H1 (cell line): ENCODE data around the gene SYTL2. TPM values are rescaled to one million over a fixed set of nuclear protein-coding genes. Genes with fewer than 3 reads are reported as not detected.

ENCODE experiments used
- CTCF ChIA-PET: fragments of 300-600 bp; sonication (Branson Sonifier 250); formaldehyde crosslinking; loops from one replicate; lab custom pipeline; 2021; ENCODE audit not compliant: partially characterized antibody; lab: Charles Lee
- POLR2A ChIA-PET: fragments of 300-600 bp; sonication (Branson Sonifier 250); formaldehyde crosslinking; loops from one replicate; lab custom pipeline; 2021; ENCODE audit warnings: inconsistent platforms; ENCODE audit not compliant: partially characterized antibody; lab: Charles Lee
- DNase-seq, 2 experiments: peaks; one replicate each; pipeline versions ENCODE4 v3.0.0 to v3.0.0-alpha.2; 2010 to 2022; ENCODE audit warnings: low spot score in 2 of 2, low read depth in 1 of 2, mixed read lengths in 1 of 2
- FAIRE-seq: peaks from 2 replicates; lab custom pipeline; 2011; peaks lifted over from hg19 to GRCh38; lab: Jason Lieb, UNC
- H2AFZ ChIP-seq: 2 replicates; pipeline ENCODE4 v1.8.1; 2012; ENCODE audit warnings: low read length, inconsistent platforms
- H2AK5ac ChIP-seq: 2 replicates; pipeline ENCODE4 v1.6.1; 2013; ENCODE audit warnings: low read depth, low read length
- H2BK120ac ChIP-seq: replicated peaks from 2 replicates; pipeline ENCODE3; 2013; ENCODE audit warnings: low read depth, low read length, inconsistent platforms
- H2BK12ac ChIP-seq: 2 replicates; pipeline ENCODE4 v1.6.1; 2013; ENCODE audit warnings: low read depth, low read length
- H2BK15ac ChIP-seq: 2 replicates; pipeline ENCODE4 v1.6.1; 2013; ENCODE audit warnings: low read length
- H2BK20ac ChIP-seq: 2 replicates; pipeline ENCODE4 v1.6.1; 2013; ENCODE audit warnings: low read length
- H2BK5ac ChIP-seq: 2 replicates; pipeline ENCODE4 v1.6.1; 2013; ENCODE audit warnings: low read depth, low read length
- H3K14ac ChIP-seq: 2 replicates; pipeline ENCODE4 v1.6.1; 2013; ENCODE audit warnings: inconsistent platforms; ENCODE audit not compliant: insufficient read length
- H3K18ac ChIP-seq: 2 replicates; pipeline ENCODE4 v1.6.1; 2013; ENCODE audit warnings: low read length; ENCODE audit errors: extremely low read depth
- H3K23ac ChIP-seq: 2 replicates; pipeline ENCODE4 v1.6.1; 2013; ENCODE audit warnings: inconsistent platforms; ENCODE audit not compliant: insufficient read length
- H3K23me2 ChIP-seq: 2 replicates; pipeline ENCODE4 v1.6.1; 2013; ENCODE audit warnings: low read depth, low read length
- H3K27ac ChIP-seq: 2 replicates; pipeline ENCODE4 v1.6.1; 2011; ENCODE audit warnings: low read depth, low read length, inconsistent platforms
- H3K27me3 ChIP-seq, 4 experiments: replicated peaks in 1 of 4; 1 replicate in 1 of 4; 2 replicates in 3 of 4; pipeline versions ENCODE4 v1.6.1 to v1.8.1; 2011 to 2013; ENCODE audit warnings: low read length in 3 of 4, mild to moderate bottlenecking in 3 of 4, inconsistent platforms in 2 of 4, mixed read lengths in 2 of 4, moderate library complexity in 1 of 4; ENCODE audit not compliant: control insufficient read depth in 3 of 4, insufficient read depth in 3 of 4; ENCODE audit errors: extremely low read depth in 1 of 4
- H3K36me3 ChIP-seq, 4 experiments: 2 replicates each; pipeline versions ENCODE4 v1.6.1 to v1.8.1; 2011 to 2013; ENCODE audit warnings: mild to moderate bottlenecking in 4 of 4, low read length in 3 of 4, moderate library complexity in 2 of 4, control low read depth in 1 of 4, inconsistent platforms in 1 of 4; ENCODE audit not compliant: insufficient read depth in 4 of 4, control insufficient read depth in 2 of 4
- H3K4ac ChIP-seq: replicated peaks from 2 replicates; pipeline ENCODE3; 2013; ENCODE audit warnings: low read length, low read depth, mixed read lengths, inconsistent platforms; ENCODE audit not compliant: insufficient read length
- H3K4me1 ChIP-seq, 4 experiments: replicated peaks in 1 of 4; 1 replicate in 1 of 4; 2 replicates in 3 of 4; pipeline versions ENCODE4 v1.6.1 to v1.8.1; 2011 to 2013; ENCODE audit warnings: low read length in 3 of 4, inconsistent platforms in 2 of 4, mixed read lengths in 1 of 4; ENCODE audit not compliant: insufficient read depth in 4 of 4, control insufficient read depth in 3 of 4
- H3K4me2 ChIP-seq, 2 experiments: 2 replicates each; pipeline versions ENCODE4 v1.6.1 to v1.8.1; 2011 to 2013; ENCODE audit warnings: low read depth in 2 of 2, low read length in 2 of 2, control low read depth in 1 of 2, inconsistent platforms in 1 of 2, mild to moderate bottlenecking in 1 of 2; ENCODE audit not compliant: insufficient read depth in 1 of 2
- H3K4me3 ChIP-seq, 4 experiments: fragments of 200-600, 300-600 bp in 1 of 4; sonication (generic), shearing (Covaris generic), sonication (Bioruptor Twin) in 1 of 4; 2 replicates each; pipeline versions ENCODE4 v1.5.1 to v1.8.1; 2011 to 2016; ENCODE audit warnings: low read length in 4 of 4, low read depth in 3 of 4, control low read depth in 2 of 4, inconsistent platforms in 2 of 4, mild to moderate bottlenecking in 2 of 4, mixed read lengths in 1 of 4, moderate library complexity in 1 of 4; ENCODE audit not compliant: insufficient read depth in 2 of 4; ENCODE audit errors: extremely low read depth in 1 of 4
- H3K56ac ChIP-seq: replicated peaks from 2 replicates; pipeline ENCODE3; 2013; ENCODE audit warnings: low read depth, mild to moderate bottlenecking, mixed read lengths, low read length, inconsistent platforms; ENCODE audit not compliant: insufficient read length
- H3K79me1 ChIP-seq: 2 replicates; pipeline ENCODE4 v1.6.1; 2013; ENCODE audit warnings: low read depth, low read length, control low read depth
- H3K79me2 ChIP-seq, 2 experiments: 2 replicates each; pipeline versions ENCODE4 v1.6.1 to v1.8.1; 2012 to 2013; ENCODE audit warnings: low read length in 2 of 2, mild to moderate bottlenecking in 2 of 2, inconsistent platforms in 1 of 2; ENCODE audit not compliant: insufficient read depth in 2 of 2, control insufficient read depth in 1 of 2
- H3K9ac ChIP-seq, 4 experiments: replicated peaks in 1 of 4; 1 replicate in 1 of 4; 2 replicates in 3 of 4; pipeline versions ENCODE4 v1.6.1 to v1.8.1; 2011 to 2013; ENCODE audit warnings: low read depth in 3 of 4, low read length in 3 of 4, control low read depth in 2 of 4, mild to moderate bottlenecking in 2 of 4, moderate library complexity in 2 of 4, inconsistent platforms in 1 of 4; ENCODE audit errors: extremely low read depth in 1 of 4
- H3K9me3 ChIP-seq, 2 experiments: 2 replicates each; pipeline versions ENCODE4 v1.6.1 to v1.8.1; 2012 to 2013; ENCODE audit warnings: mild to moderate bottlenecking in 2 of 2, moderate library complexity in 2 of 2, control low read depth in 1 of 2, inconsistent platforms in 1 of 2, low read depth in 1 of 2, low read length in 1 of 2, mixed read lengths in 1 of 2; ENCODE audit not compliant: insufficient read depth in 2 of 2
- H4K20me1 ChIP-seq, 2 experiments: replicated peaks in 1 of 2; 2 replicates each; pipeline versions ENCODE3 to v1.8.1; 2011 to 2013; ENCODE audit warnings: inconsistent platforms in 2 of 2, low read length in 2 of 2, mild to moderate bottlenecking in 1 of 2; ENCODE audit not compliant: insufficient read depth in 2 of 2, control insufficient read depth in 1 of 2
- H4K5ac ChIP-seq: 2 replicates; pipeline ENCODE4 v1.6.1; 2013; ENCODE audit warnings: low read length, low read depth, mixed read lengths, inconsistent platforms; ENCODE audit not compliant: insufficient read length
- H4K8ac ChIP-seq: 2 replicates; pipeline ENCODE4 v1.8.0; 2013; ENCODE audit warnings: mild to moderate bottlenecking, moderate library complexity, low read length, inconsistent platforms; ENCODE audit not compliant: insufficient read depth; ENCODE audit errors: extremely low read depth
- H4K91ac ChIP-seq: replicated peaks from 2 replicates; pipeline ENCODE3; 2013; ENCODE audit warnings: low read length, mixed read lengths, inconsistent platforms; ENCODE audit not compliant: insufficient read length
- ATF2 ChIP-seq: IDR thresholded peaks from 2 replicates; pipeline ENCODE4 v1.6.1; 2012; ENCODE audit warnings: low read length, inconsistent platforms
- BRCA1 ChIP-seq: IDR thresholded peaks from 2 replicates; pipeline ENCODE4 v1.6.1; 2012; ENCODE audit warnings: low read depth, low read length, improper control_type of control experiment
- FOSL1 ChIP-seq: IDR thresholded peaks from 2 replicates; pipeline ENCODE4 v1.6.1; 2011; ENCODE audit warnings: mild to moderate bottlenecking, low read depth, low read length, moderate library complexity; ENCODE audit not compliant: insufficient read depth
- HDAC6 ChIP-seq: IDR thresholded peaks from one replicate; pipeline ENCODE4 v1.7.1; 2012; ENCODE audit warnings: low read depth, mild to moderate bottlenecking, inconsistent platforms, low read length, moderate library complexity
- KDM5A ChIP-seq: fragments of 200-600 bp; IDR thresholded peaks from 2 replicates; pipeline ENCODE4 v1.7.1; 2012; ENCODE audit warnings: mild to moderate bottlenecking, low read length, inconsistent platforms, mixed read lengths
- MAX ChIP-seq: IDR thresholded peaks from 2 replicates; pipeline ENCODE4 v1.6.1; 2012; ENCODE audit warnings: inconsistent platforms
- NANOG ChIP-seq: IDR thresholded peaks from 2 replicates; pipeline ENCODE4 v1.6.1; 2011; ENCODE audit warnings: low read length, low read depth, mild to moderate bottlenecking, inconsistent platforms; ENCODE audit not compliant: insufficient read depth, poor library complexity, severe bottlenecking
- POU5F1 ChIP-seq: IDR thresholded peaks from 2 replicates; pipeline ENCODE4 v1.6.1; 2011; ENCODE audit warnings: low read depth, mild to moderate bottlenecking, low read length, moderate library complexity
- RBBP5 ChIP-seq: IDR thresholded peaks from 2 replicates; pipeline ENCODE4 v1.7.1; 2012; ENCODE audit warnings: low read depth, mild to moderate bottlenecking, inconsistent platforms, low read length, moderate library complexity, borderline replicate concordance
- RFX5 ChIP-seq: IDR thresholded peaks from 2 replicates; pipeline ENCODE4 v1.6.1; 2011; ENCODE audit warnings: low read depth, low read length, improper control_type of control experiment, borderline replicate concordance
- SIRT6 ChIP-seq: IDR thresholded peaks from one replicate; pipeline ENCODE4 v1.7.1; 2012; ENCODE audit warnings: low read length, inconsistent platforms
- SIX5 ChIP-seq: IDR thresholded peaks from 2 replicates; pipeline ENCODE4 v1.6.1; 2011; ENCODE audit warnings: mild to moderate bottlenecking, low read depth, low read length
- WGBS, 2 experiments: shearing (Covaris generic) in 1 of 2; methylation state at CpG; one replicate each; pipeline versions ENCODE4 v1.1.6 to v1.1.7; 2013 to 2015; ENCODE audit warnings: low lambda C conversion rate in 2 of 2, mixed read lengths in 2 of 2, inconsistent platforms in 1 of 2, low coverage in 1 of 2, missing lambda C conversion rate in 1 of 2; ENCODE audit not compliant: insufficient replicate concordance in 2 of 2, insufficient coverage in 1 of 2, insufficient read length in 1 of 2; ENCODE audit errors: extremely low coverage in 1 of 2, missing lambda C conversion rate in 1 of 2; 5-methylcytosine and 5-hydroxymethylcytosine counted together
- polyA plus RNA-seq, 7 experiments: library from polyadenylated mRNA; depleted of rRNA in 3 of 7; stranded (reverse) in 5 of 7; unstranded in 2 of 7; fragments of >200 nt in 5 of 7; fragments of 200-250 nt in 2 of 7; gene quantifications; 1 replicate in 5 of 7; 2 replicates in 1 of 7; 4 replicates in 1 of 7; pipeline versions ENCODE4 v1.2.1 to v1.2.3, GENCODE V29; 2011 to 2013; ENCODE audit warnings: missing spikeins in 2 of 7, mixed read lengths in 2 of 7
- total RNA-seq: library from RNA; stranded (reverse); fragmentation: NEBNext Ultra II Directional; extraction: Animal tissue kit (Norgen Biotek cat#: 25700); gene quantifications from 2 replicates; pipeline ENCODE4 v1.2.1, GENCODE V29; 2021

Gene SYTL2
- total and polyA plus RNA-seq, 2 of the 8 experiments (the other 6 are each of a cell fraction or from before 2014, with no cell fraction given): 1.3 to 9.1 TPM

GRCh38 chr11:85712953-85713352, 98.0 kb downstream of the SYTL2 start:
- no peak overlapping the region for H3K4ac ChIP-seq
- no peak overlapping the region for H4K8ac ChIP-seq
- no peak overlapping the region for H3K4me3 ChIP-seq
- H4K5ac ChIP-seq: no peak overlapping the region
- H4K20me1 ChIP-seq: no peaks in the 10 kb centered on the region
- H2BK15ac ChIP-seq: no peak overlapping the region
- DNase-seq (no peak), FAIRE-seq (no peak)
- no peaks in the 10 kb centered on the region for H3K9me3 ChIP-seq
- no peak overlapping the region for H3K14ac ChIP-seq
- no peak overlapping the region for H2BK12ac ChIP-seq
- no peak overlapping the region for H3K18ac ChIP-seq
- H2AFZ ChIP-seq: no peak overlapping the region
- WGBS, 2 experiments: 92% methylated on average over 3 of the region's 3 CpGs; no CpG with 5 or more reads in 1 of the 2 experiments
- CTCF ChIA-PET: interaction anchor here (0.7 to 1.7 kb wide), 3 partner anchors 12 to 114 kb away, joined by 3 to 7 read pairs (median 3); no protein-coding TSS in a partner anchor
- H3K36me3 ChIP-seq: no peaks in the 10 kb centered on the region
- no peak overlapping the region for H2BK5ac ChIP-seq
- no peak overlapping the region for H3K27ac ChIP-seq
- H3K27me3 ChIP-seq: no peaks in the 10 kb centered on the region
- H3K4me1 ChIP-seq: peaks cover 0 to 3% (median 0%) of the 10 kb centered on the region in 4 experiments; a peak in 2 of 7 replicates
- H3K56ac ChIP-seq: no peak overlapping the region
- no peak overlapping the region for H2BK20ac ChIP-seq
- H3K4me2 ChIP-seq: no peak overlapping the region
- no peaks in the 10 kb centered on the region; the same call in 1 of the 2 replicates for H3K23me2 ChIP-seq
- POLR2A ChIA-PET: interaction anchor here (1.1 to 1.7 kb wide), 3 partner anchors 48 to 142 kb away, joined by 3 to 8 read pairs (median 6); partner anchors contain the start of genes CCDC83 and CREBZF
- H3K79me1 ChIP-seq: no peaks in the 10 kb centered on the region
- no peak overlapping the region for H4K91ac ChIP-seq
- no peak overlapping the region for H3K23ac ChIP-seq
- H2AK5ac ChIP-seq: no peak overlapping the region
- no peak overlapping the region for H3K9ac ChIP-seq
- no peaks in the 10 kb centered on the region for H3K79me2 ChIP-seq
- H2BK120ac ChIP-seq: no peak overlapping the region
- no peak for TF ChIP-seq ATF2
- no peak for TF ChIP-seq MAX
- no peak for TF ChIP-seq RFX5
- TF ChIP-seq SIRT6: no peak
- no peak for TF ChIP-seq NANOG
- no peak for TF ChIP-seq POU5F1
- no peak for TF ChIP-seq BRCA1
- no peak for TF ChIP-seq FOSL1
- no peak for TF ChIP-seq HDAC6
- TF ChIP-seq RBBP5: no peak
- no peak for TF ChIP-seq SIX5
- no peak for TF ChIP-seq KDM5A
